NB4 (cell line): ENCODE data around the gene GPC3.

Experiments used
- MYC ChIP-seq: IDR thresholded peaks from 2 replicates; pipeline ENCODE4 v1.6.1; 2011; ENCODE audit warnings: low read depth, low read length
- POLR2A ChIP-seq: IDR thresholded peaks from 2 replicates; pipeline ENCODE4 v1.6.1; 2011; ENCODE audit warnings: mild to moderate bottlenecking; ENCODE audit not compliant: insufficient read length; ENCODE audit errors: extremely low read depth
- TF ChIP-seq, protein P1 (sequence below): IDR thresholded peaks from one replicate; pipeline ENCODE4 v1.5.1; 2012; ENCODE audit warnings: low read depth, low read length
- TF ChIP-seq, protein P2 (sequence below): IDR thresholded peaks from 2 replicates; pipeline ENCODE4 v1.6.1; 2011; ENCODE audit warnings: low read depth, low read length

DNA sequence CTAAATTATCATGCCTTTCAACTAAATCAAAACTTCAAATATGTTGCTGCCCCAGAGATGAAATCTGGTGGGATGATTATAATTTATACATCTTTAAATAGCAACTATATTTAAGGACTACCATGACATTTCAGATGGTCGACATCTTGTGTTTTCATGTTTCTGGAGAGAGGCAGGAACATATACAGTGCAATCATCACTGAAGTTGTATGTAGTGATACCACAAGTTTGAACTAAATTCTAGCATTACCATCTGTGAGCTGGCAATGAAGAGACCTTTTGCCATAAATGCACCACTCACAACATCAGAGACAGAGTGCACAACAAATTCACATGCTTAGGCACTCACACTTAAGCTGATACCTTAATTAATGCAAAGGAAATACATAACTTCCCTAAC, 373.7 kb downstream of the GPC3 start:
- TF ChIP-seq, protein P1, sequence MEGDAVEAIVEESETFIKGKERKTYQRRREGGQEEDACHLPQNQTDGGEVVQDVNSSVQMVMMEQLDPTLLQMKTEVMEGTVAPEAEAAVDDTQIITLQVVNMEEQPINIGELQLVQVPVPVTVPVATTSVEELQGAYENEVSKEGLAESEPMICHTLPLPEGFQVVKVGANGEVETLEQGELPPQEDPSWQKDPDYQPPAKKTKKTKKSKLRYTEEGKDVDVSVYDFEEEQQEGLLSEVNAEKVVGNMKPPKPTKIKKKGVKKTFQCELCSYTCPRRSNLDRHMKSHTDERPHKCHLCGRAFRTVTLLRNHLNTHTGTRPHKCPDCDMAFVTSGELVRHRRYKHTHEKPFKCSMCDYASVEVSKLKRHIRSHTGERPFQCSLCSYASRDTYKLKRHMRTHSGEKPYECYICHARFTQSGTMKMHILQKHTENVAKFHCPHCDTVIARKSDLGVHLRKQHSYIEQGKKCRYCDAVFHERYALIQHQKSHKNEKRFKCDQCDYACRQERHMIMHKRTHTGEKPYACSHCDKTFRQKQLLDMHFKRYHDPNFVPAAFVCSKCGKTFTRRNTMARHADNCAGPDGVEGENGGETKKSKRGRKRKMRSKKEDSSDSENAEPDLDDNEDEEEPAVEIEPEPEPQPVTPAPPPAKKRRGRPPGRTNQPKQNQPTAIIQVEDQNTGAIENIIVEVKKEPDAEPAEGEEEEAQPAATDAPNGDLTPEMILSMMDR = no peak
- TF ChIP-seq, protein P2, sequence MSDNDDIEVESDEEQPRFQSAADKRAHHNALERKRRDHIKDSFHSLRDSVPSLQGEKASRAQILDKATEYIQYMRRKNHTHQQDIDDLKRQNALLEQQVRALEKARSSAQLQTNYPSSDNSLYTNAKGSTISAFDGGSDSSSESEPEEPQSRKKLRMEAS = no peak
- no peak for TF ChIP-seq POLR2A
- TF ChIP-seq MYC = no peak
